B cell (primary cell): ENCODE results near the gene TYSND1. TPM values are rescaled to one million over a fixed set of nuclear protein-coding genes. Genes with fewer than 3 reads are reported as not detected.

ENCODE experiments used
- ATAC-seq: fragments of 200-7000 bp; cut with Tn5 transposase; one replicate; pipeline ENCODE4 v1.10.0; 2021; ENCODE audit warnings: low read depth, mild to moderate bottlenecking, moderate number of reproducible peaks, moderate library complexity
- CTCF ChIA-PET: fragments of 350-600 bp; sonication (Branson Sonifier 250); formaldehyde crosslinking; loops from one replicate; lab custom pipeline; 2021; ENCODE audit warnings: antibody characterized with exemption, inconsistent platforms; lab: Charles Lee
- POLR2A ChIA-PET: fragments of 350-600 bp; sonication (Branson Sonifier 250); formaldehyde crosslinking; loops from one replicate; lab custom pipeline; 2021; ENCODE audit warnings: antibody characterized with exemption; lab: Charles Lee
- DNase-seq: peaks from one replicate; pipeline ENCODE4 v3.0.0; 2013
- H2AFZ ChIP-seq: 2 replicates; pipeline ENCODE4 v1.6.1; 2012; ENCODE audit warnings: mild to moderate bottlenecking, low read depth, low read length; ENCODE audit not compliant: insufficient read depth, poor library complexity, severe bottlenecking
- H3K27ac ChIP-seq, 2 donors: 1 replicate in 1 of 2; 2 replicates in 1 of 2; pipeline ENCODE4 v1.5.1; 2012 to 2013; ENCODE audit warnings: low read length in 2 of 2, mild to moderate bottlenecking in 2 of 2, moderate library complexity in 1 of 2
- H3K27me3 ChIP-seq, 4 experiments: fragments of 200-600 bp in 1 of 4; sonication (generic) in 1 of 4; replicated peaks in 1 of 4; 1 replicate in 2 of 4; 2 replicates in 2 of 4; pipeline versions ENCODE4 v1.6.1 to v1.7.0; 2013 to 2016; ENCODE audit warnings: low read length in 3 of 4, mild to moderate bottlenecking in 2 of 4, mixed read lengths in 1 of 4, moderate library complexity in 1 of 4; ENCODE audit not compliant: insufficient read depth in 4 of 4, control insufficient read depth in 3 of 4; ENCODE audit errors: control extremely low read depth in 1 of 4
- H3K36me3 ChIP-seq, 2 experiments: replicated peaks in 1 of 2; 1 replicate in 1 of 2; 2 replicates in 1 of 2; pipeline versions ENCODE4 v1.6.1 to v1.7.1; 2013; ENCODE audit warnings: low read length in 1 of 2; ENCODE audit not compliant: insufficient read depth in 2 of 2, control insufficient read depth in 1 of 2; ENCODE audit errors: control extremely low read depth in 1 of 2, extremely low read depth in 1 of 2
- H3K4me1 ChIP-seq, 2 donors: fragments of 200-600 bp in 1 of 2; sonication (generic) in 1 of 2; 1 replicate in 1 of 2; 2 replicates in 1 of 2; pipeline versions ENCODE4 v1.5.1 to v1.6.1; 2013 to 2017; ENCODE audit warnings: low read length in 2 of 2; ENCODE audit not compliant: control insufficient read depth in 2 of 2, insufficient read depth in 2 of 2
- H3K4me2 ChIP-seq: replicated peaks from 2 replicates; pipeline ENCODE3; 2012; ENCODE audit warnings: mild to moderate bottlenecking, low read depth, low read length; ENCODE audit not compliant: poor library complexity, severe bottlenecking
- H3K4me3 ChIP-seq, 5 experiments: fragments of 200-600 bp in 1 of 5; sonication (generic) in 1 of 5; 1 replicate in 3 of 5; 2 replicates in 2 of 5; pipeline versions ENCODE4 v1.5.1 to v1.7.0; 2011 to 2016; ENCODE audit warnings: low read length in 4 of 5, mild to moderate bottlenecking in 4 of 5, low read depth in 2 of 5, control low read depth in 1 of 5, moderate library complexity in 1 of 5; ENCODE audit not compliant: insufficient read depth in 1 of 5; ENCODE audit errors: control extremely low read depth in 1 of 5, extremely low read depth in 1 of 5
- H3K79me2 ChIP-seq: fragments of 200-600 bp; sonication (generic); one replicate; pipeline ENCODE4 v1.6.0; 2016; ENCODE audit warnings: low read length; ENCODE audit not compliant: control insufficient read depth, insufficient read depth
- H3K9ac ChIP-seq: fragments of 200-600 bp; sonication (generic); 2 replicates; pipeline ENCODE4 v1.6.1; 2017; ENCODE audit warnings: mild to moderate bottlenecking, low read length, moderate library complexity
- H3K9me3 ChIP-seq, 3 donors: one replicate each; pipeline versions ENCODE4 v1.6.1 to v1.7.1; 2013; ENCODE audit warnings: low read length in 2 of 3; ENCODE audit not compliant: control insufficient read depth in 2 of 3, insufficient read depth in 1 of 3; ENCODE audit errors: control extremely low read depth in 1 of 3
- H4K20me1 ChIP-seq: 2 replicates; pipeline ENCODE4 v1.6.0; 2012; ENCODE audit warnings: mild to moderate bottlenecking, low read length; ENCODE audit not compliant: insufficient read depth, control insufficient read depth, poor library complexity, severe bottlenecking
- H3K27ac Mint-ChIP-seq: one replicate; pipeline ENCODE4 v1.8.0; 2021; ENCODE audit warnings: mixed read lengths
- H3K27me3 Mint-ChIP-seq: one replicate; pipeline ENCODE4 v1.8.0; 2021; ENCODE audit warnings: mixed read lengths
- H3K4me1 Mint-ChIP-seq: one replicate; pipeline ENCODE4 v1.8.0; 2021; ENCODE audit warnings: mixed read lengths
- H3K4me3 Mint-ChIP-seq: one replicate; pipeline ENCODE4 v1.8.0; 2021; ENCODE audit warnings: mixed read lengths
- H3K9me3 Mint-ChIP-seq: one replicate; pipeline ENCODE4 v1.8.0; 2022; ENCODE audit warnings: mixed read lengths; ENCODE audit not compliant: insufficient read depth
- EZH2 ChIP-seq: IDR thresholded peaks from 2 replicates; pipeline ENCODE4 v1.6.1; 2012; ENCODE audit warnings: borderline replicate concordance, low read depth, mild to moderate bottlenecking, moderate library complexity, low read length; ENCODE audit not compliant: insufficient read depth, poor library complexity, severe bottlenecking
- WGBS: methylation state at CpG from one replicate; pipeline ENCODE4 v1.1.5; 2013; ENCODE audit warnings: missing lambda C conversion rate; ENCODE audit not compliant: insufficient coverage; 5-methylcytosine and 5-hydroxymethylcytosine counted together
- intact Hi-C: fragments of 100-400 bp; cut with micrococcal nuclease; formaldehyde crosslinking; loops from one replicate; pipeline ENCODE4 v1.10.0; 2022
- polyA plus RNA-seq: library from polyadenylated mRNA; depleted of rRNA; stranded (reverse); fragments of >200 nt; gene quantifications from 2 replicates; pipeline ENCODE4 v1.2.3, GENCODE V29; 2012
- total RNA-seq, 2 donors: library from RNA; stranded (reverse); fragments of 120-200 nt in 1 of 2; gene quantifications; 1 replicate in 1 of 2; 2 replicates in 1 of 2; pipeline versions ENCODE4 v1.2.3 to v1.2.4, GENCODE V29; 2013 to 2022
- TF ChIP-seq, protein P1 (sequence below): fragments of 200-600 bp; IDR thresholded peaks from one replicate; pipeline ENCODE4 v1.8.0; 2022; ENCODE audit warnings: antibody characterized with exemption, mild to moderate bottlenecking

The TYSND1 gene
- total and polyA plus RNA-seq, 2 donors (not counting 1 experiment from before 2014, with no cell fraction given): 28.0 to 34.1 TPM

DNA sequence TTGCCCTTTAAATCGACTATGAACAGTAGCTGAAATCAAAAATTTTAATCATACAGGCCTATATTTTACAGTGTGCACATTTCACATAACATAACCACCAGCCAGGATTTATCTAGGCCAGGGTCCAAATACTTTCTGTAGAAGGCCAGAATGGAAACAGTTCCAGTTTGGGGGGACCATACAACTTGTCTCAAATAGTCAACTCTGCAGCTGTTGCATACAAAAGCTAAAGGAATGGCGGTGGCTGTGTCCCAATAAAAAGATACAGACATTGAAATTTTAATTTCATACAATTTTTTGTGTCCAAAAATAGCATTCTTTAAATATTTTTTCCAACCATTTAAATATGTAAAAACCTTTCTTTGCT, 742 bp upstream of the TYSND1 start:
- Histone ChIP-seq H2AFZ (peak overlapping the region; percentile 91), H3K9ac (peak overlapping the region; percentile 78), H3K4me2 (peak overlapping the region; percentile 89), H3K27me3 (no peaks in the 10 kb centered on the region), H3K27ac (peak overlapping the region; percentile 84 to 93), H3K9me3 (no peaks in the 10 kb centered on the region), H3K4me3 (peak overlapping the region in 2 of 5 experiments; percentile 81 to 88), H3K79me2 (peaks cover 39% of the 10 kb centered on the region), H4K20me1 (peaks cover 28% of the 10 kb centered on the region), H3K36me3 (peaks cover 0 to 31% of the 10 kb centered on the region in 2 experiments), H3K4me1 (peaks cover 14 to 22% of the 10 kb centered on the region in 2 donors)
- POLR2A ChIA-PET: interaction anchor here (2.8 kb wide), 1 partner anchor 23 kb away, joined by 35 read pairs; the partner anchor contains the start of gene SAR1A
- no peak for DNase-seq
- CTCF ChIA-PET: interaction anchor here (0.6 to 6.4 kb wide), 12 partner anchors 10 to 654 kb away, joined by 3 to 131 read pairs (median 6); partner anchors contain the start of genes EIF4EBP2, PPA1 and SAR1A
- Mint-ChIP-seq H3K4me3 (peak overlapping the region; percentile 96), H3K9me3 (no peaks in the 10 kb centered on the region), H3K27ac (peak overlapping the region; percentile 37), H3K4me1 (peaks cover 32% of the 10 kb centered on the region), H3K27me3 (no peaks in the 10 kb centered on the region)
- no peak for ATAC-seq
- TF ChIP-seq EZH2: no peak
- TF ChIP-seq, protein P1, sequence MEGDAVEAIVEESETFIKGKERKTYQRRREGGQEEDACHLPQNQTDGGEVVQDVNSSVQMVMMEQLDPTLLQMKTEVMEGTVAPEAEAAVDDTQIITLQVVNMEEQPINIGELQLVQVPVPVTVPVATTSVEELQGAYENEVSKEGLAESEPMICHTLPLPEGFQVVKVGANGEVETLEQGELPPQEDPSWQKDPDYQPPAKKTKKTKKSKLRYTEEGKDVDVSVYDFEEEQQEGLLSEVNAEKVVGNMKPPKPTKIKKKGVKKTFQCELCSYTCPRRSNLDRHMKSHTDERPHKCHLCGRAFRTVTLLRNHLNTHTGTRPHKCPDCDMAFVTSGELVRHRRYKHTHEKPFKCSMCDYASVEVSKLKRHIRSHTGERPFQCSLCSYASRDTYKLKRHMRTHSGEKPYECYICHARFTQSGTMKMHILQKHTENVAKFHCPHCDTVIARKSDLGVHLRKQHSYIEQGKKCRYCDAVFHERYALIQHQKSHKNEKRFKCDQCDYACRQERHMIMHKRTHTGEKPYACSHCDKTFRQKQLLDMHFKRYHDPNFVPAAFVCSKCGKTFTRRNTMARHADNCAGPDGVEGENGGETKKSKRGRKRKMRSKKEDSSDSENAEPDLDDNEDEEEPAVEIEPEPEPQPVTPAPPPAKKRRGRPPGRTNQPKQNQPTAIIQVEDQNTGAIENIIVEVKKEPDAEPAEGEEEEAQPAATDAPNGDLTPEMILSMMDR: no peak
- intact Hi-C loops: loop anchor here (2.0 to 10.0 kb wide), 8 partner anchors 74 to 1815 kb away; partner anchors contain the start of genes EIF4EBP2, HNRNPH3, PBLD and SGPL1
- 42% methylated on average over 2 of the region's 2 CpGs for WGBS
